NCI-H1048 (cell line): ENCODE measurements around the gene VIPR1.
"Not testable (repeated sequence)": the region's sequence is repeated elsewhere in the genome, so short reads cannot be mapped to it uniquely, and the experiment has no call there.

Experiments
- DNase-seq: peaks from one replicate; lab custom pipeline; 2025; lab: John Stamatoyannopoulos, UW

The VIPR1 gene

GRCh38 chr3:42579346-42579745 lies 76.9 kb downstream of the VIPR1 start:
- not testable (repeated sequence) for DNase-seq

- no peak for DNase-seq
Observed at GRCh38 chr3:42581400-42581708, 78.9 kb downstream of the VIPR1 start.

GRCh38 chr3:42581709-42582473 lies 79.4 kb downstream of the VIPR1 start, which contains the start of gene SEC22C:
Gene SEC22C (minus strand): TSS chr3:42581967. CDS start chr3:42569046, 12,921 bp downstream.
- DNase-seq, result peak; percentile 87

- DNase-seq, result no peak
Observed at GRCh38 chr3:42582474-42583070, 80.1 kb downstream of the VIPR1 start.
